Dendritic cell treated with granulocyte-macrophage colony-stimulating factor and Interleukin-4, amounts not matched to agents 40 ng/mL and 50 ng/mL, for 4 days (primary cell): ENCODE measurements around the gene ILKAP.
A peak's percentile ranks its signal among the peaks of the same experiment; 100 is the strongest.

Experiments used
- H3K27ac Mint-ChIP-seq: one replicate; pipeline ENCODE4 v1.8.0; 2022; ENCODE audit warnings: mild to moderate bottlenecking, mixed read lengths
- H3K27me3 Mint-ChIP-seq: one replicate; pipeline ENCODE4 v1.8.0; 2022; ENCODE audit warnings: mild to moderate bottlenecking, mixed read lengths
- H3K36me3 Mint-ChIP-seq: one replicate; pipeline ENCODE4 v1.8.0; 2022; ENCODE audit warnings: low read depth, mixed read lengths
- H3K4me1 Mint-ChIP-seq: one replicate; pipeline ENCODE4 v1.8.0; 2022; ENCODE audit warnings: low read depth, mixed read lengths
- H3K4me3 Mint-ChIP-seq: one replicate; pipeline ENCODE4 v1.8.0; 2022; ENCODE audit warnings: mild to moderate bottlenecking, moderate library complexity, mixed read lengths
- H3K9me3 Mint-ChIP-seq: one replicate; pipeline ENCODE4 v1.8.0; 2022; ENCODE audit warnings: mixed read lengths
- intact Hi-C: fragments of 100-400 bp; cut with micrococcal nuclease; formaldehyde crosslinking; loops from one replicate; pipeline ENCODE4 v1.15.0; 2022

The ILKAP gene

DNA sequence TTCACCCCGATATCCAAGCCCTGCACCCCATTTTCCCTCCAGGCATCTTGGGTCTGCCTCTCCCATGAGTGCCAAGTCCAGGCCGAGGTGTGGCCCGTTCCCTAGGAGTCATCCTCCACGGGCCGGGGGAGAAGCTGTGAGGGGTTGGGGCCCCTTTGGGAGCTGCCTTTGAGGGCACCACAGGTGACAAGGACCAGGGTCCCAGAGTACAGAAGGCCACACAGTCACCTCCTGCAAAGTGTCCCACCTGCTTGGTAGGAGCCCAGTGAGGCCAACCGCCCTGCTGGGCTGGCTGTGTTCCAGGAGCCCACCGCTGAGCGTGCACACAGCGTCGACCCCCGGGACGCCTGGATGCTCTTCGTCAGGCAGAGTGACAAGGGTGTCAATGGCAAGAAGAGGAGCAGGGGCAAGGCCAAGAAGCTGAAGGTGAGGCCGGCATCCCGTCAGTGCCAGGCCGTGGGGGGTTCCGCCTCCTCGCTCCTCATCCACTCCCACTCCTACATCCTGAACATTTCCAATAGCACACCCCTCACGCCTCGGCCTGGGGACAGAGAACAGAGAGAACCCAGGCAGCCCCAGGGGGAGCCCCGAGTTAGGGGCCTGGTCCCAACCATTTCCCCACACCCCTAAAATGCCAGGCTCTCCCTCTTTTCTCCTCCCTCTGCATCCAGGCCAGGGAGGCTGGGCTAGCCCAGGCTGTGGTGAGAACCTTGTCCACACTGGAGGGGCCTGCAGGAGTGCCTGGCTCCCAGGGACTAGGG is 42.0 kb downstream of the ILKAP start:
- H3K9me3 Mint-ChIP-seq, result no peaks in the 10 kb centered on the region
- no peak overlapping the region for H3K27ac Mint-ChIP-seq
- H3K36me3 Mint-ChIP-seq, result no peaks in the 10 kb centered on the region
- H3K4me1 Mint-ChIP-seq, result peaks cover 29% of the 10 kb centered on the region
- intact Hi-C loops, result no loop called here
- peaks cover 78% of the 10 kb centered on the region for H3K27me3 Mint-ChIP-seq
- no peak overlapping the region for H3K4me3 Mint-ChIP-seq

GRCh38 chr2:238160206-238161129 is 43.0 kb downstream of the ILKAP start:
- H3K4me1 Mint-ChIP-seq, result peaks cover 29% of the 10 kb centered on the region
- intact Hi-C loops, result no loop called here
- H3K27ac Mint-ChIP-seq, result peak overlapping the region; percentile 59
- no peaks in the 10 kb centered on the region for H3K9me3 Mint-ChIP-seq
- peaks cover 78% of the 10 kb centered on the region for H3K27me3 Mint-ChIP-seq
- H3K36me3 Mint-ChIP-seq, result no peaks in the 10 kb centered on the region
- H3K4me3 Mint-ChIP-seq, result peak overlapping the region; percentile 4

DNA sequence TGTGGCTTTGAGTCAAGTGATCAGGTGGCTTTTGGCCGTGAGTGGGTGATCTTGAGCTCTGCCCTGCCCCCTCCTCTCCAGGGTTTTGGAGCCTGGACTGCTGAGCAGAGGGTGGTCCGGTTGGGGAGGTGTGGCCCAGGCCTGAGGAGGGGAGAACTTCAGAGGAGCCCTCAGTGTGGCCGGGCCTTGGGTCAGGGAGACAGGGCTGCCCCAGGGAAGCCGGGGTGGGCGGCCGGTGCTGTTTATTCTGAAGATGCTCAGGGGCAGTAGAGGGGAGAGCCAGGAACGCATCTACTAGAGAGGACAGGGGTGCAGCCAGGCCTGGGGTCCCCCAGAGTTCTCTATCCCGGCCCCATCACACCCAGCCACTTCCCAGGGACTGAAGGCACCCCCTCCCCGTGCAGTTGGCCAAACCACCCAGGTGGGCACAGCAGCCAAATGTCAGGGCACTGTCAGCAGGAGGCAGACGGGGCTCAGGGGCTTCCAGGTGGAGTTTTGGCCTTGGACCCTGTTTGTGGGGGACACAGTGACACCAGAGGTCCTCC is 43.8 kb downstream of the ILKAP start:
- H3K9me3 Mint-ChIP-seq, result no peaks in the 10 kb centered on the region
- peaks cover 29% of the 10 kb centered on the region for H3K4me1 Mint-ChIP-seq
- intact Hi-C loops, result no loop called here
- H3K36me3 Mint-ChIP-seq, result no peaks in the 10 kb centered on the region
- H3K27me3 Mint-ChIP-seq, result peaks cover 71% of the 10 kb centered on the region
- H3K27ac Mint-ChIP-seq, result no peak overlapping the region
- peak overlapping the region; percentile 71 for H3K4me3 Mint-ChIP-seq

DNA sequence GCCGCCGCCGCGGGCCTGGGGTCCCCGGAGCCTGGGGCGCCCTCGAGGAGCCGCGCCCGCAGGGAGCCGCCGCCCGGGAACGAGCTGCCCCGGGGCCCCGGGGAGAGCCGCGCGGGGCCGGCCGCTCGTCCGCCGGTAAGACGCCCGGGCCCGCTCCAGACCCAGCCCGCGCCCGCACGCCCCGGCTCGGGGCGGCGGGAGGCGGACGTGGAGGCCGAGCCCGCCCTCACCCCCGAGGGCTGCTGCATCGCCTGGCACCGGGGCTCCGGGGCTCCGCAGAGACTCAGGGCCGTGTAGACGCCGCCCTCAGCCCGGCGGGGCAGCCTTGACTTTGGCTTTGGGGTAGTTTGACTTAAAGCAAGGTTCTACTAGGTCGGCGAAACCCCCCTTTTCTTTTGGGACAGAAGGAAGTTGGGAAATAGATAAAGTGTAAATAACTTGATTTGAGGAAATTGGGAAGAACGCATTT is 44.4 kb downstream of the ILKAP start:
- Mint-ChIP-seq H3K4me1 (peaks cover 29% of the 10 kb centered on the region), H3K4me3 (peak overlapping the region; percentile 71), H3K9me3 (no peaks in the 10 kb centered on the region), H3K36me3 (no peaks in the 10 kb centered on the region), H3K27me3 (peaks cover 65% of the 10 kb centered on the region), H3K27ac (no peak overlapping the region)
- intact Hi-C loops, result no loop called here

DNA sequence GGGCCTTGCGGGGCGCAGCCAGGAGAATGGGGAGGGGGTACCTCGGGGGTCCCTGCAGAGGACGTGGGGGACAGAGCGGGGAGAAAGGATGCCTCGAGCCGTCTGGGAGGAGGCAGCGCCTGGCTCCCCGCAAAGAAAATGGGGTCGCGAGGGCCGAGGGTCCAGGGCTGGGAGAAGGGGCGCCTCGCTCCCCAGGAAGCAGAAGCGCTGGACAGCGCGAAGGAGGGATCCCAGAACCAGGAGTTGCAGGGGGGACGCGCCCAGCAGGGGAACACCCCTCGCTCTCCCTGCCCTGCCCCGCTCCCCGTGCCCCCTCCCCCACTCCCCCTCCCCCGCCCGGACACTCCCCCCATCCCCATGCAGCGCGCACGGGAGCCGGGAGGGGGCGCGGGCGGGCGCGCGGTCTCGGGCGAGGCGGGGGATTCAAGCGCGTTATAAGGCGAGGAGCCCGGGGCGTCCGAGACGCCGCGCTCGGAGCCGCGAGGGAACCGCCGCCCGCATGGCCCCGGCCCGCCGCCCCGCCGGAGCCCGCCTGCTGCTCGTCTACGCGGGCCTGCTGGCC is 44.9 kb downstream of the ILKAP start, which contains the start of gene ERFE:
ERFE (plus strand) TSS at position 462 of the 562 bp plus-strand sequence; CDS start at position 500, 38 bp downstream.
- peak within 1 kb of the TSS; percentile 71 for H3K4me3 Mint-ChIP-seq
- H3K4me1 Mint-ChIP-seq, result peaks cover 29% of the 10 kb centered on the region
- no peaks in the 10 kb centered on the region for H3K9me3 Mint-ChIP-seq
- intact Hi-C loops, result no loop called here
- peaks cover 65% of the 10 kb centered on the region for H3K27me3 Mint-ChIP-seq
- H3K27ac Mint-ChIP-seq, result no peak within 1 kb of the TSS
- H3K36me3 Mint-ChIP-seq, result no peaks in the 10 kb centered on the region

DNA sequence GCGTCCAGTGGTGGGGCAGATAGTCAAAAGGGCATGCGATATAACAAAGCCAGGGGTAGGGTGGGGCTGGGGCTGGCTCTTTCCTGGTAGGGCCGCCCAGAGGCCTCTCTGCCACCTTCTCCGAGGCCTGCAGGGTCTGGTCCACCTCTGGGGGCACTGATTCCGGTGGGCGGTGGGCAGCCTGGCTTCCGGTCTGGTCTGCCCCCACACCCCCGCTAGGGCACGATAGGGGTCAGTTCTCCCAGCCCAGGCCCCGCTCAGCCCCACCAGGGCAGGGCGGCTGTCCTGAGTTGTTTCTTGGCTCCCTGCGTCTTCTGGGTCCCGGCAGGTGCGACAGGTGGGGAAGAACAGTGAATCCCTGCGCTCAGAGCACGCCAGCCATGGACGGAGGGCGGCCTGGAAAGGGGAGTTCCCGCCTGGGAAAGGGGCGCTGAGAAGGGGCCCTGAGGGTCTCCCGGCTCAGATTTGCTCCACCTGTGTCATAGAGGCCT is 45.4 kb downstream of the ILKAP start:
- H3K4me1 Mint-ChIP-seq, result peaks cover 29% of the 10 kb centered on the region
- no peak overlapping the region for H3K4me3 Mint-ChIP-seq
- H3K27me3 Mint-ChIP-seq, result peaks cover 62% of the 10 kb centered on the region
- intact Hi-C loops, result no loop called here
- H3K9me3 Mint-ChIP-seq, result no peaks in the 10 kb centered on the region
- H3K36me3 Mint-ChIP-seq, result no peaks in the 10 kb centered on the region
- no peak overlapping the region for H3K27ac Mint-ChIP-seq

DNA sequence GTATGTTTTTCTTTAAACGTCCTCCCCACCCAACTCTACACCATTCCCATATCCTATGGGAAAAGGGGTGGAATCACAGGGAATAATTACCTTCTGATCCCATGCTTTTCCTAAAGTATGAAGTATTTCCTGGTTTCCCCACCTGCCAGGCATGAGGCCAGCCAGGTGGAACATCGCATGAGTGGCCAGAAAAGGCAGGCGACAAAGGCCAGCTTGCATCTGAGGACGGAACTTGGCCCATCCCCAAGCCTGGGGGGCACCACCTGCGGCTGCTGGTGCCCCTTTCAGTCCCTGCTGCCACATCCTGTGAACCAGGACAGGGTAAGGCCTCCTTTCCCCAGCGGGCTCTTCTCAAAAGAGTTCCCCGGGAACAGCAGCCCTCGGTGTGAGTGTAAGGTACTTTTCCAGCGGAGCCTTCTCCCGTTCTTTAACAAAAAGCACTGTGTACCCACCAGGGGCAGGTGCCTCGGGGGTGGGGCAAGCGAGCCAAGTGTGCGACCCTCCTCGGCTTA is 45.9 kb downstream of the ILKAP start:
- Mint-ChIP-seq H3K27me3 (peaks cover 60% of the 10 kb centered on the region), H3K36me3 (no peaks in the 10 kb centered on the region), H3K9me3 (no peaks in the 10 kb centered on the region), H3K4me3 (no peak overlapping the region), H3K4me1 (peaks cover 29% of the 10 kb centered on the region), H3K27ac (no peak overlapping the region)
- intact Hi-C loops, result no loop called here

GRCh38 chr2:238155761-238156694 is 47.5 kb downstream of the ILKAP start:
- Mint-ChIP-seq H3K27me3 (peaks cover 45% of the 10 kb centered on the region), H3K4me3 (no peak overlapping the region), H3K36me3 (no peaks in the 10 kb centered on the region), H3K4me1 (peaks cover 24% of the 10 kb centered on the region), H3K27ac (no peak overlapping the region), H3K9me3 (no peaks in the 10 kb centered on the region)
- intact Hi-C loops, result no loop called here

DNA sequence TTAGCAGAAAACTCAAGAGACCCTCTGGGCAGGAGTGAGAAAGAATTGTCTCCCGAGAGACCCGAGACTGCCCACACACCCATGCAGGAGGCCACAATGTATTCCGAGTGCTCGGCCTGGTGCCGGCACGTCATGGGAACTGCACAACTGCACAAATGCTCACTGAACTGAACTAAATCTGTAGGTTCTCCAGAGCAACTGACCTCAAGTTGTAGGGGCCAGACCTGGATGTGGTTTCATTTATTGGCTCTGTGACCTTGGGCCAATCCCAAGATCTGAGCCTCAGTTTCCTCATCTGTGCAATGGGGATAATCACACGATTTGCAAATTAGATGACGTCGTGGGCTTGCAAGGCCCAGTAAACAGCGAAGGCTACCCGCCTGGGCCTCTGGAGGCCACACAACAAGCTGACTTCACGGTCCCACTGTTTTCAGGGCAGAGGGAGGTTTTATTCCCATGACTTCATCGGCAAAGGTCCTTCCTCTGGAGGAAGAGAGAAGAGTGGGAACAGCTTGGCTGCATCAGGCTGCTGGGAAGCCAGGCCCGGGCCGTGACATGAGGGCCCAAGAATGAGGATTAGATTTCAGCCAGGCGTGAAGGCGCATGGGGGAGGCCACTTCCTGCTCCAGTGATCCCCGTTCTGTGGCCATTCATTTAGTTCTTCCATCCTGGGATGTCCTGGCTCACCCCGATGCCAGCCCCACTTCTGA is 48.3 kb downstream of the ILKAP start:
- Mint-ChIP-seq H3K4me3 (no peak overlapping the region), H3K27ac (no peak overlapping the region), H3K36me3 (no peaks in the 10 kb centered on the region), H3K9me3 (no peaks in the 10 kb centered on the region), H3K27me3 (peaks cover 36% of the 10 kb centered on the region), H3K4me1 (peaks cover 16% of the 10 kb centered on the region)
- intact Hi-C loops, result no loop called here

DNA sequence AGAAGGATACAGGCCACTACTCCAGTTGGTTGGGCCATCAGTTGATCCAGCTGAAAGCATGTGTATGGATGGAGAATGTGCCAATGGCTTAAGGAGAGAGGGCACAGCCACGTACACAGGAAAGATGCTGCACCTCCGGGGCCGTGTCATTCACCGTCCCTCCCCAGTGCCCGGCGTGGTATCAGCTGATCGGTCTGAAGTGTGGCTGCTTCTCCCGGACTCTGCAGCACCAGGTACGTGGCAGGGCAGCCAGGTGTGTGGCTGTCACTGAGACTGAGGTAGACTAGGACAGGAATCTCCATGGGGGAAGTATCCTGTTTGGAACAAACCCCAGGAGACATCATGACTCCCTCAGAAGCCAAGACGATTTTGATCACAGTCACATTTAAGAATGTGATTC is 48.9 kb downstream of the ILKAP start:
- Mint-ChIP-seq H3K27ac (no peak overlapping the region), H3K36me3 (no peaks in the 10 kb centered on the region), H3K27me3 (peaks cover 30% of the 10 kb centered on the region), H3K4me3 (no peak overlapping the region), H3K9me3 (no peaks in the 10 kb centered on the region), H3K4me1 (peaks cover 10% of the 10 kb centered on the region)
- intact Hi-C loops, result no loop called here

DNA sequence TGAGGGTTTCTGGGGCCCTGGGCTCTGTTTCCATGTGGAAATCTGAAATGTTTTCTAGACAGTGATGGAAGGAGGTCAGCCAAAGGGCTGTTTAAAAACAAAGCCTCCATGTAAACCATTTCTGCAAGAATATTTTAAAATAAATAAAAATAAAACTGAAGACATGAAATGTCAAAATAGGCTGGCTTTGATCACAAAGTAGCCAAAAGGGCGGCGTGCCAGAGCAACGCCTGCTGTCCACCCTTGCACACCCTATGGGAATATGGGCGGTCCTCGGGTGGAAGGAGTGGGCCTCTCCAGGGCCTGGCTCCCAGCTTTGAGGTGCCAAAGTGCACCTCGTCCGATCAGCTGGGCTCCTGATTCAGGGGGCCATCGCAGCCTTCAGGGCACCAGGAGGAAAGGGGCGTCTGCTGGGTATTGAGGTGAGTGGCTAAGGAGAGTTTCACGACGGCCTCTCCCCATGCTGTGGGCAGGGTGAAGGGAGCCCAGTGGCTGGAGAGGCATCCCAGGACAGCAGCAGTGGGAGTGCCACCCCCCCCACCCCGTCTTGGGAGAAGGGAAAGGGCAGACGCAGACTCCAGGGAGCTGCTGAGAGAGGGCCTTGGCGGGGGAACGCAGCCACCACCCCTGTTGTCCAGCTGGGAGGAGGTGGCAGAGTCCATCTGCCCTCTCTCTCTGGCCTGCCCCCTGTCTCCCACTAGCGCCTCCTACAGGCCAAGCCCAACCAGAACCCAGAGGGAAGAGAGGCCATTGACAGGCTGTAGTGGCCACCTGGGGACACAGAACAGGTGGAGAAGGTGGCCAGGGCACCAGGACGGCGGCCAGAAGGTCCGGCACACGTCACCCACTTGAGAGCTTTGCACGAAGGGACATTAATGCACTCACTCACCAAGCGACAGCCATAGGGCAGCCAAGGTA is 50.5 kb downstream of the ILKAP start:
- intact Hi-C loops, result no loop called here
- Mint-ChIP-seq H3K4me1 (no peaks in the 10 kb centered on the region), H3K36me3 (no peaks in the 10 kb centered on the region), H3K27ac (no peak overlapping the region), H3K4me3 (no peak overlapping the region), H3K9me3 (no peaks in the 10 kb centered on the region), H3K27me3 (peaks cover 20% of the 10 kb centered on the region)
